Tibial nerve (tissue), 4 donors: ENCODE data around the gene GRM7.

Experiments used
- CTCF ChIP-seq, 5 experiments: fragments of 200-600 bp in 3 of 5; fragments of 450-650 bp in 2 of 5; sonication (generic) in 3 of 5; IDR thresholded peaks; one replicate each; pipeline ENCODE4 v1.5.1; 2016 to 2019; ENCODE audit warnings: antibody characterized with exemption in 5 of 5, mild to moderate bottlenecking in 3 of 5, moderate library complexity in 2 of 5
- EP300 ChIP-seq, 2 donors: sonication (generic); formaldehyde crosslinking; IDR thresholded peaks; one replicate each; pipeline ENCODE4 v1.6.1; 2017; ENCODE audit warnings: antibody characterized with exemption in 2 of 2, mild to moderate bottlenecking in 1 of 2

GRCh38 chr3:7305561-7305960, 444.6 kb downstream of the GRM7 start:
- TF ChIP-seq CTCF (IDR thresholded peaks at IDR 0.05) (no peak), EP300 (IDR thresholded peaks at IDR 0.05) (no peak)
